ENCODE data around the gene HINT2. TPM values are rescaled to one million over a fixed set of nuclear protein-coding genes. Genes with fewer than 3 reads are reported as not detected.
A peak's percentile ranks its signal among the peaks of the same experiment; 100 is the strongest.

HINT2 gene
- total RNA-seq, 1 donor from 2014 or later: 32.0 TPM

GRCh38 chr9:35816708-35817107, 1.9 kb upstream of the HINT2 start:
- H3K4me1 Mint-ChIP-seq (ENCODE audit: low read depth): peaks cover 29% of the 10 kb centered on the region
- no peak overlapping the region for H3K4me3 Mint-ChIP-seq (ENCODE audit: unreplicated experiment)
- H3K27ac Mint-ChIP-seq (ENCODE audit: unreplicated experiment): no peak overlapping the region
- H3K27me3 Mint-ChIP-seq (ENCODE audit: low read depth): no peaks in the 10 kb centered on the region
- H3K36me3 Mint-ChIP-seq (ENCODE audit: low read depth): no peaks in the 10 kb centered on the region
- H3K9me3 Mint-ChIP-seq (ENCODE audit: low read depth): no peaks in the 10 kb centered on the region
- DNase-seq (ENCODE audit: low spot score): no peak
- peak; percentile 15 for TF ChIP-seq CTCF (IDR thresholded peaks at IDR 0.05)

- Mint-ChIP-seq H3K27me3 (ENCODE audit: low read depth) (no peaks in the 10 kb centered on the region), H3K4me1 (ENCODE audit: low read depth) (peaks cover 32% of the 10 kb centered on the region), H3K27ac (ENCODE audit: unreplicated experiment) (peak overlapping the region; percentile 88), H3K9me3 (ENCODE audit: low read depth) (no peaks in the 10 kb centered on the region), H3K4me3 (ENCODE audit: unreplicated experiment) (peak overlapping the region; percentile 84), H3K36me3 (ENCODE audit: low read depth) (no peaks in the 10 kb centered on the region)
- no peak for DNase-seq (ENCODE audit: low spot score)
- peak; percentile 70 for TF ChIP-seq CTCF (IDR thresholded peaks at IDR 0.05)
Measured at GRCh38 chr9:35814106-35814840, 569 bp downstream of the HINT2 start.

GRCh38 chr9:35813434-35814105, 1.3 kb downstream of the HINT2 start:
- no peaks in the 10 kb centered on the region for H3K27me3 Mint-ChIP-seq (ENCODE audit: low read depth)
- peak; percentile 65 for TF ChIP-seq CTCF (IDR thresholded peaks at IDR 0.05)
- no peaks in the 10 kb centered on the region for H3K36me3 Mint-ChIP-seq (ENCODE audit: low read depth)
- no peaks in the 10 kb centered on the region for H3K9me3 Mint-ChIP-seq (ENCODE audit: low read depth)
- DNase-seq (ENCODE audit: low spot score): peak; percentile 39
- no peak overlapping the region for H3K27ac Mint-ChIP-seq (ENCODE audit: unreplicated experiment)
- peak overlapping the region; percentile 41 for H3K4me3 Mint-ChIP-seq (ENCODE audit: unreplicated experiment)
- H3K4me1 Mint-ChIP-seq (ENCODE audit: low read depth): peaks cover 32% of the 10 kb centered on the region

- H3K4me1 Mint-ChIP-seq (ENCODE audit: low read depth): peaks cover 32% of the 10 kb centered on the region
- no peaks in the 10 kb centered on the region for H3K9me3 Mint-ChIP-seq (ENCODE audit: low read depth)
- peak; percentile 98 for DNase-seq (ENCODE audit: low spot score)
- H3K36me3 Mint-ChIP-seq (ENCODE audit: low read depth): peaks cover 2% of the 10 kb centered on the region
- peak within 1 kb of the TSS; percentile 85 for H3K27ac Mint-ChIP-seq (ENCODE audit: unreplicated experiment)
- TF ChIP-seq CTCF (IDR thresholded peaks at IDR 0.05): no peak
- H3K4me3 Mint-ChIP-seq (ENCODE audit: unreplicated experiment): peak within 1 kb of the TSS; percentile 81
- H3K27me3 Mint-ChIP-seq (ENCODE audit: low read depth): no peaks in the 10 kb centered on the region
Measured at GRCh38 chr9:35812025-35812602, 2.7 kb downstream of the HINT2 start, which contains the start of gene SPAG8. Gene SPAG8, minus strand, starts transcription at chr9:35812262. Its CDS starts 115 bp downstream, at chr9:35812147.

GRCh38 chr9:35811381-35812024, 3.3 kb downstream of the HINT2 start:
- Mint-ChIP-seq H3K27ac (ENCODE audit: unreplicated experiment) (peak overlapping the region; percentile 85), H3K9me3 (ENCODE audit: low read depth) (no peaks in the 10 kb centered on the region), H3K36me3 (ENCODE audit: low read depth) (peaks cover 6% of the 10 kb centered on the region), H3K4me1 (ENCODE audit: low read depth) (peaks cover 32% of the 10 kb centered on the region), H3K4me3 (ENCODE audit: unreplicated experiment) (peak overlapping the region; percentile 81), H3K27me3 (ENCODE audit: low read depth) (no peaks in the 10 kb centered on the region)
- TF ChIP-seq CTCF (IDR thresholded peaks at IDR 0.05): no peak
- no peak for DNase-seq (ENCODE audit: low spot score)

Data from chondrocyte (in vitro differentiated cells).